ENCODE data around the gene EMC1.
"Not testable (repeated sequence)": the region's sequence is repeated elsewhere in the genome, so short reads cannot be mapped to it uniquely, and the experiment has no call there.

The EMC1 gene

GRCh38 chr1:19216585-19216984 lies 34.7 kb downstream of the EMC1 start:
- not testable (repeated sequence) for DNase-seq (ENCODE audit: low read depth)

GRCh38 chr1:19213580-19213979 lies 37.7 kb downstream of the EMC1 start:
- DNase-seq (ENCODE audit: low read depth) = no peak

GRCh38 chr1:19212167-19212566 lies 39.2 kb downstream of the EMC1 start:
- DNase-seq (ENCODE audit: low read depth) = no peak

DNA sequence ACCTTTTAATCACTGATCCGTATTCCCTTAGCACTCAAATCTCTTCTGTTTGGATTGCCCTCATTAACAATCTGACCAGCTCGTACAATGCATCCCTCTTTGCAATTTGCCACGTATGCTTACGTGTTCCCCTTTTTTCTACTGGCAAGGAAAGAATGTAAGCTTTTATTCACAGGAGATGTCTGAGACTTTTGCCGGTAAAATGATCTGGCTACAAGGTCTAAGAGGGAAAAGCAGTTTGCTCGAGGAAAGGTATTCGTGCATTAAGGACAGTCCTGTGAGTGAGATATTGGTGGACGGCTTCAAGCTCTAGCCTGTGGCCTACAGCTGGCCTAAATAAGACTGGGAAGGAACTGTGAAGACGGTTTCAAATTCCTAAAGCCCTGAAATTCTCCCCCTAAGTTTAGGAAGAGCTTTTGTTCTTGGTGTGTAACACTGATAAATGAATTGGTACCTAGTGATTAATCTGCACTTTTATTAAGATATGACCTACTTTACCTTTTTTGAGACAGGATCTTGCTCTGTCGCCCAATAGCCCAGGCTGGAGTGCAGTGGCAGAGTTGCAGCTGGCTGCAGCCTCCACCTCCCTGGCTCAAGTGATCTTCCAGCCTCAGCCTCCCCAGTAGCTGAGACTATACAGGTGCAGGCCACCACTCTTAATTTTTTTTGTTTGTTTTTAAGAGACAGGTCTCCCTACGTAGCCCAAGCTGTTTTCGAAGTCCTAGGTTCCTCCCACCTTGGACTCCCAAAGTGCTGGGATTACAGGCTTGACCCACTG lies 40.4 kb downstream of the EMC1 start:
- peak; percentile 28 for DNase-seq (ENCODE audit: low read depth)

DNA sequence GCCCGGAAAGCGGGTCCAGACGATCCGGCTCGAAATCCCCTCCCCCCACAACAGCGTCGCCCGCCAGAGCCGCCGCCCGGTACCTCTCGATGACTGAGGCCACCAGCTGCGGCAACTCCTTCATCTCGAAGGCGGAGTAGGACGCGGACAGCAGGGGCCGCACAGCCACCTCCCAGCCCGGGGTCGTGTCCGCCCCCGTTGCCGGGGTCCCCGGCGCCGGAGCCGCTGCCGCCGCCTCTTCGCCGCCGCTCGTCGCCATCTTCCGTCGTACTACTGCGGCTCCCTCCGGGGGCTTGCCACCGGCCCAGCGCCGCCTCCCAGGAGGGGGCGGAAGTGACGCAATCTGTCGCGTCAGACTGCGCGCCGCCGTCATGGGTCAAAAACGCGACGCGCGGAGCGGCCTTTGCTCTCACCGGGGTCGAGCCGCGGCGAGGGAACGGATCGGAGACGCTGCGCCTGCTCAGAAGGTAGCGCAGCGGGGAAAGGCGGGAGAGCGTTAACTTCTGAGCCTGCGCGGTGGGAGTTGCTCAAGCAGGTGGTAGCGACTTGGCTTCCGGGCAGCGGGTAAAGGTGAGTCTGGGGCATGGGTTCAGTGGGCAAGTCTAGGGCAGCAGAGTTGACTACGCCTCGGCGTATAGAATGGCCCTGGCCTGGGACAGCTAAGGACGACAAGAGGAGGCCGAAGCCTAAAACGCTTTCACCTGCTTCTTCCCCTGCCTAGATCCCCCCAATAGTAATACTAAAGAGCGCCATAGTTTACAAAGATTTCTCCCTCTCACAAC lies 41.1 kb downstream of the EMC1 start, which contains the start of gene UBR4:
TSS of gene UBR4 (minus strand) at position 277 of the 782 bp plus-strand sequence. CDS start at position 259, 18 bp downstream.
- peak; percentile 96 for DNase-seq (ENCODE audit: low read depth)

GRCh38 chr1:19209439-19209989 lies 41.8 kb downstream of the EMC1 start:
- peak; percentile 75 for DNase-seq (ENCODE audit: low read depth)

DNA sequence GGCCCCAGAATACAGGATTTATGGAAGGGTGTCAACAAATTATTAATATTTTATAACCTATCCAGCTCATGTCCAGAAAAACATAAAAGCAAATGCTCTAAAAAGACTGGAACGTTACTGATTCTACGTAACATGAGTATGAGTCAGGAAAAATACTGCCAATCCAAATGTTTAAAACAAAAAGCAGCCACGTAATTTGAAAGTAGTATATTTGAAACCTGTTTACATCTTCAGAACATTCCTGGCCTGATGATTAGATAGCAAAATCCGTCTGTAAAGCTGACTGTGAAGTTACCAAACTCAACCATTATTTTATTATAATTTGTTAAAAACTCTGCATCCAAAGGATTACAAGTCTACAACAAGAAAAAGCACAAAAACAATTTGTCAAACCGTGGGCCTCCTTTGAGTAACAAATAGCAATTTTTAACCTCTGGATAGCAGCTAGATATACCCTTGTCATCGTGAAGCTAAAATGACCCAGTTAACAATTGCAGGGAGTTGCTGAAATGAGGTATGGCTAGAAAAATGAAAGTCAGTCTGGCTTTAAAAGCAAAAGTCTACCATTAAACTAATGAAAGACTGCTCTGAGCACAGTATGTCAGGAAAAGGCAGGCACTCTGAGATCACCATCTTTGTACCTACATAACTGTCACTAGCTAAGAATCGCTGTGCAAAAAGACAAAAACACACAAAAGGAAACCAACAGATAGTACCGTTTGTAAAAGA lies 42.5 kb downstream of the EMC1 start:
- DNase-seq (ENCODE audit: low read depth) = peak; percentile 75

DNA sequence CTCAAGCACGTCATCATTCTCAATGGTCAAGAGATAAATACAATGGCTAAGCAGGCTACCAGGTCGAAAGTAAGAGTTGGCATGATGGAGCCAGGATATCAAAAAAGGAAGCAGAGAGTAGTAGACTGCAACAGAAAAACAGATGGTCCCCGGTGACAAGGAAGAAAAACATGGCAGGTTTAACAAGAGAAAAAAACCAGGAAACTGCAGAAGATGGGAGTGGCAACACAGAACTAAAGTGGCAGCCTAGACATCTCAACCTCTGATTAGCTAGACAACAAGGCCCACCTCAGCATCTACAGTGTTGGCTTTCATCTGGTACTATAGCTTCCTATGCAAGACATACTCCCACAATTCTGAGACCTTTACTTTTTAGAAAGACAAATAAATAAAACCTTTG lies 44.4 kb downstream of the EMC1 start:
- DNase-seq (ENCODE audit: low read depth) = no peak

DNA sequence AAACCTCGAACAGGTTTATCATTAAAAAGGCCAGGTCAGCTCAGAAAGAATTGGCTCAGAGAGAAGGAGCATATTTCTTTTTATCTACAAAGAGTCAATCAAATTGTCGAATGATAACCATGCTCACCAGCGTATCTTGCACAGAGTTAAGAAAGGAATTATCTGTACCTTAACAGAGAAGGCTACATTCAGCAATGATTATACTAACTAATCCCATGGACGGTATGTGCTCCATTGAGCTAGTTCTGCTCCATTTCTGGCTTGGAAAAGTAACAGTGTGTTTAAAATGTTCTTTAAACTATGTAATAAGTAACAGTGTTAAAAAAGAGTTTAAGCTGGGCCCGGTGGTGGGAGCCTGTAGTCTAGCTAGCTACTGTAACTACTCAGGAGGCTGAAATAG lies 45.5 kb downstream of the EMC1 start:
- DNase-seq (ENCODE audit: low read depth) = no peak

- no peak for DNase-seq (ENCODE audit: low read depth)
These were observed 45.9 kb downstream of the EMC1 start for GRCh38 chr1:19205403-19205802.

DNA sequence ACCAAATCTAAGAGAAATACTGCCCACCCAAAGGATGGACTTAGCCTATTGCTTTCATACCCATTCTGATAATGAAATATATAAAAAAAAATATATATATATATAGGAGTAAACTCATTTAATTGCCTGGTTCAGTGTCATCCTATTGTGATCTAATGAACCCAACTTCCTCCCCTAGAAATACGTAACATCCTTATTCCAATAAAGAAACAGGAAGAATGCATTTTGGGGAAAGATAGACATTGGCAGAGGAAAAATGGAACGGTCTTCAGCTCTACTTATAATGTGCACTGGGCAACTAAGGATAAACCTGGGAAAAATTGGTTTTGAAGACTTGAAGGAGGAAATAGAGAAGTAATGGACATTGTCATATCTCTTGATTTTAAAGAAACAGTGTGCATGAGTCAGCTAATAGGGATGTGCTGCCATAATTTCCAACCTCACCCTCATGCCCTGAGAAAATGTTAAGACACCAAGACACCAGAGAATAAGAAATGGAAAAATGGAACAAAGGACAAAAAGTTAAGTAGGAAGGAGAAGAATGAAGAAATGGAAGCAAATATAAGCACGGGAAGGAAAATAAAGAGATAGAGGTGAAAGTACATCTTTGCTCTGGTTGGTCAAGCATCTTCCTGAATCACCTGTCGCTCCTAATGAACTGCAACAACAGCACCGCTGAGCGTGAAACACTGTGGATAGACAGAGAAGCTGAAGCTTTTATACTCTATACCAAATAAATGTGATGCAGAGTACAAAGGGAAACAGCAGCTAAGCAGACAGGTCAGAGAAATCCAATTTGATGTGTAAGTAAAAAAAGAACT lies 46.7 kb downstream of the EMC1 start:
- peak; percentile 38 for DNase-seq (ENCODE audit: low read depth)

DNA sequence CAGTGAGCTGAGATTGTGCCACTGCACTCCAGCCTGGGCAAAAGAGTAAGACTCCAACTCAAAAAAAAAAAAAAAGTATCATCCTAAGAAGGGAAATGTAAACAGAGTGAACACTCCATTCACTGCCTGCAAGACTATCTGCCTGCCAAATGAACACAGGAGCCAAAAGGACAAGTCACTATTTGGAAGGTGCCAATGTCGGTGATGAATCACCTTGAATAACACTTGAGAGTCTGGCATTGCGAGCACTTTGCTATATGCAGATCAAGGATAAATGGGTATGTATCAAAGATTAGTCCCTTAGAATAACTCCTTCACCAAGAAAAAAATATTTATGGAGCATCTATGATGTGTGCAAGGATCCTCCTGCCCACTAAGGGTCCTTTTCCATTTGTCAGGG lies 47.9 kb downstream of the EMC1 start:
- DNase-seq (ENCODE audit: low read depth) = peak; percentile 72

DNA sequence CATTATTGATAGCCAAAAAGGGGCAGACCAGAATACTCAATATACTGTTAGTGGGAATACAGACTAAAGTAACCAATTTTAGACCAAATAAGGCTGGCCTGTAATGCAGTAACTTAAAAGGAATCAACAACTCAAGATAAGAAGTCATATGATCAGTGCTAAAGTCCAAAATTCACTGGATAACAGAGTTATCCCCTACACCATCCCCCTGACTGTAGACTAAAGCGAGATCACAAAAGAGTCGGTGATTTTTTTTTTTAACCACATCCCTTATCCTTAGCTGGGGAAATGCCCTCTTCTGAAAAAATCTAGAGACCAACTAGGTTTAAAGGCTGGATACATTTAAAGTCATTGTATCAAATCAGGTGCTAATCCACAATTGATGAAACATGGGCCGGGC lies 48.9 kb downstream of the EMC1 start:
- DNase-seq (ENCODE audit: low read depth) = no peak

DNA sequence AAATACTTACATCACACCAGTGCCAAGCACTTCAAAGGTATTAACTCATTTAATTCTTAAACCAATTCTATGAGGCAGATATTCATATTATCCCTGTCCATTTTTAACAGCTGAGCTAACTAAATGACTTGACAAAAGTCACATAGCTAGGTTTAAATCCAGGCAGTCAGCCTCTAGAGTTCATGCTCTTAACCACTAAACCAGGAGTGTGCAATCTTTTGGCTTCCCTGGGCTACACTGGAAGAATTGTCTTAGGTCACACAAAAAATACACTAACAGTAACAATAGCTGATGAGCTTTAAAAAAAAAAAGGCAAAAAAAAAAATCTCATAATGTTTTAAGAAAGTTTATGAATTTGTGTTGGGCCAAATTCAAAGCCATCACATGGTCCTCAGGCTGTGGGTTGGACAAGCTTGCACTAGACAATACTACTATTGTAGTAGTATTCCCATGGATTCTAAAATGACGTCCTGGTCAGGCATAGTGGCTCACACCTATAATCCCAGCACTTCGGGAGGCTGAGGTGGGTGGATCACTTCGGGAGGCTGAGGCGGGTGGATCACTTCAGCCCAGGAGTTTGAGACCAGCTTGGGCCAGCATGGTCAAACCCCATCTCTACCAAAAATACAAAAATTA lies 51.2 kb downstream of the EMC1 start:
- no peak for DNase-seq (ENCODE audit: low read depth)

- no peak for DNase-seq (ENCODE audit: low read depth)
These were observed 51.9 kb downstream of the EMC1 start for GRCh38 chr1:19199329-19199968.

GRCh38 chr1:19198820-19199219 lies 52.5 kb downstream of the EMC1 start:
- no peak for DNase-seq (ENCODE audit: low read depth)

GRCh38 chr1:19197845-19198244 lies 53.5 kb downstream of the EMC1 start:
- DNase-seq (ENCODE audit: low read depth) = no peak

DNA sequence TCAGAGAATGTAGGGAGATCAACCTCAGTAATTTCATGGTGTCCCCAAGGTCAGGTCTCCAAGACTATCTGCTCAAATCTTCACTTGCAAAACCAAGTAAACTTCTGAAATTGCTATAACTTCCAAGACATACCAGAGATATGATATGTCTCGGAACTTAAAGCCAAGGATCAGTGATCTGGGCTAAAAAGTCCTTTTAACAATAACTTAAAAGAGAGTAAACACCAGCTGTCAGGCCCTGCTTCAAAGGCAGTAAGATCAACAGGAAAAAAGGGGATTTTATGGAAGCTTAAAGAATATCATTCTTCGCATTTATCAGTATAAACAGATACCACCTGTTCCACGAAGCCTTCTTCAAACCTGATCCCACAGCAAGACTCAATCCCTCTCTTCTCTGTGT lies 55.0 kb downstream of the EMC1 start:
- DNase-seq (ENCODE audit: low read depth) = no peak

- no peak for DNase-seq (ENCODE audit: low read depth)
These were observed 58.3 kb downstream of the EMC1 start for GRCh38 chr1:19193004-19193403.

- DNase-seq (ENCODE audit: low read depth) = no peak
These were observed 59.5 kb downstream of the EMC1 start for GRCh38 chr1:19191811-19192210.

Measured in ELR (cell line).